ENCODE results near the gene NEUROG2.

The NEUROG2 gene

GRCh38 chr4:112472318-112472717 is 43.7 kb downstream of the NEUROG2 start:
- DNase-seq: no peak

All from NCI-H2081 treated with DMSO at 0.1 percent for 48 hours (cell line).